Activated CD4-positive, alpha-beta T cell treated with anti-CD3 and anti-CD28 coated beads for 36 hours (primary cell): ENCODE data around the gene UBE3D. TPM values are rescaled to one million over a fixed set of nuclear protein-coding genes. Genes with fewer than 3 reads are reported as not detected.

Experiments used
- ATAC-seq: fragments of 200-7000 bp; cut with Tn5 transposase; one replicate; pipeline ENCODE4 v1.10.0; 2021; ENCODE audit warnings: mild to moderate bottlenecking, moderate library complexity
- CTCF ChIA-PET: fragments of 350-600 bp; sonication (Branson Sonifier 250); formaldehyde crosslinking; loops from one replicate; lab custom pipeline; 2021; ENCODE audit warnings: antibody characterized with exemption; lab: Charles Lee
- POLR2A ChIA-PET: fragments of 350-600 bp; sonication (Branson Sonifier 250); formaldehyde crosslinking; loops from one replicate; lab custom pipeline; 2021; ENCODE audit warnings: antibody characterized with exemption, inconsistent platforms; lab: Charles Lee
- DNase-seq: peaks from one replicate; pipeline ENCODE4 v3.0.0-alpha.2; 2020
- H3K27ac Mint-ChIP-seq: one replicate; pipeline ENCODE4 v1.8.0; 2021; ENCODE audit warnings: mixed read lengths
- H3K27me3 Mint-ChIP-seq: one replicate; pipeline ENCODE4 v1.8.0; 2021; ENCODE audit warnings: mixed read lengths
- H3K36me3 Mint-ChIP-seq: one replicate; pipeline ENCODE4 v1.8.0; 2021; ENCODE audit warnings: low read depth, mixed read lengths
- H3K4me1 Mint-ChIP-seq: one replicate; pipeline ENCODE4 v1.8.0; 2021; ENCODE audit warnings: mixed read lengths
- H3K4me3 Mint-ChIP-seq: one replicate; pipeline ENCODE4 v1.8.0; 2021; ENCODE audit warnings: mild to moderate bottlenecking, moderate library complexity, mixed read lengths
- H3K9me3 Mint-ChIP-seq: one replicate; pipeline ENCODE4 v1.8.0; 2021; ENCODE audit warnings: low read depth, mixed read lengths
- intact Hi-C, 2 experiments: fragments of 100-400 bp; cut with DNase I in 1 of 2; cut with micrococcal nuclease in 1 of 2; formaldehyde crosslinking; loops; one replicate each; pipeline versions ENCODE4 v1.14.2 to v1.15.1; 2022 to 2024; cut with DNase I, micrococcal nuclease
- total RNA-seq, 2 experiments: library from RNA; stranded (reverse); gene quantifications; one replicate each; pipeline ENCODE4 v1.2.3, GENCODE V29; 2021

UBE3D gene
- total RNA-seq, 2 experiments from 2014 or later: 6.5 to 7.1 TPM

DNA sequence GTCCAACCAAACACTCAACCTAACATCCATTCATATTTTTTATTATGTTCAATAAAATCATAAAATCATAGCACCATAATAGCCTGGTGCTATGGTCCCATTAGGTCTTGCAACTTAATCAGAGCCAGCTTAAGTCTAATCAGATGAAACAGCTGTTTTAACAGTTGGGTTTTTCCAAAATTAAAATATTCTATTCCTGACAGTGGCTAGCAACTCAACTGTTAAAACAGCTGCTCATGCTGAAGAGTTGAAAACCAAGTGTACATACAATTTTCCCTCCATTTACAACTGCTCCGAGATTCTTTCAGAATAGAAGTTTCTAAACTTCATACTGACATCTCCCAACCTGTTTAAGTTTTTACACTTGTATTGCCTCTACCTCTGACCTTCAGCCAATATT lies 89.5 kb downstream of the UBE3D start:
- DNase-seq (no peak), ATAC-seq (no peak)
- POLR2A ChIA-PET: no interaction called here
- H3K4me3 Mint-ChIP-seq: no peak overlapping the region
- no peaks in the 10 kb centered on the region for H3K27me3 Mint-ChIP-seq
- CTCF ChIA-PET: no interaction called here
- no peaks in the 10 kb centered on the region for H3K9me3 Mint-ChIP-seq
- no peaks in the 10 kb centered on the region for H3K4me1 Mint-ChIP-seq
- H3K27ac Mint-ChIP-seq: no peak overlapping the region
- intact Hi-C loops: no loop called here
- no peaks in the 10 kb centered on the region for H3K36me3 Mint-ChIP-seq

DNA sequence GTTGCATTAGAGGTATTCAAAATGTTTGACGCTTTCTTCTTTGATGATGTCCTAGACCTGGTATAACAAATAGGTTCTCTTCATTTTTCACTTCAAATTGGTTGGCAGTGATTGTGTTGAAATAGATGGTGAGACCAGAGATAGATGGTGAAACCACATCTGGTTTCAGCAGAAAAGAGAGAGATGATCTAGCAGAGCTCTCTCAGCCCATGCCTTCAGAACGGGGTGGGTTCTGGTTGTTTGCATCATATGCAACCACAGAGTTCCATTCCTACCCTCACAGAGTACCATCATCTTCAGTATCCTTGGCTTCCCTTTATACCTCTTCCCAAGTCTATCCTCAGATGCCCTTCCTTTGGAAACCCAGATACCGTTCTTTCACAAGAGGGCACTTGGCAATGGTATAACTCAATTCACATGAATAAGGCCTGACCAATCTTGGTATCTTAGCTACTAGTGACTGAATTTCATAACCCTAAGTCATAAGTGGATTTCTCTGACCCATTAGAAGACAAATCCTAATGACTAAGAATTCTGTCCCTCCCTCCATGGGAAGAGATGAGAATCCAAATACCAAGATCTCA lies 93.7 kb downstream of the UBE3D start:
- peaks cover 3% of the 10 kb centered on the region for H3K36me3 Mint-ChIP-seq
- ATAC-seq (no peak), DNase-seq (no peak)
- no peak overlapping the region for H3K27ac Mint-ChIP-seq
- H3K4me1 Mint-ChIP-seq: no peaks in the 10 kb centered on the region
- ChIA-PET POLR2A (no interaction called here), CTCF (no interaction called here)
- intact Hi-C loops: no loop called here
- no peaks in the 10 kb centered on the region for H3K27me3 Mint-ChIP-seq
- no peak overlapping the region for H3K4me3 Mint-ChIP-seq
- H3K9me3 Mint-ChIP-seq: no peaks in the 10 kb centered on the region

DNA sequence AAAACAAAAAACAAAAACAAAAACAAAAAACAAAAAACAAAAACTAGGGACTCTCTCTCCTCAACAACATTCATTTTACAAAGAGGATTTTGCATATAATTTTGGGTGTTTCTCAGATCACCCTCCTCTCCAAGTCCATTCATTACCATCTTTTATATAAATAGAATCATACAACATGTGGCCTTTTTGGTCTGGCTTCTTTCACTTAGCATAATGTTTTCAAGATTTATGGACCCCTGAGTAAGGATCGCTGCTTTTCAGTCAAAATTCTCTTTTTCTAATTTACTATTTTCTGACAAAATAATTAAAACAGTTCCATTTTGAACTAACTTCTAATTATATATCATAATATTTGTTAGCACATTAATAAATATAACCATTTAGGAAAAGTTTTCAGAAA lies 94.8 kb downstream of the UBE3D start:
- Mint-ChIP-seq H3K27me3 (no peaks in the 10 kb centered on the region), H3K36me3 (peaks cover 4% of the 10 kb centered on the region), H3K27ac (no peak overlapping the region), H3K4me1 (no peaks in the 10 kb centered on the region), H3K9me3 (no peaks in the 10 kb centered on the region), H3K4me3 (no peak overlapping the region)
- POLR2A ChIA-PET: no interaction called here
- CTCF ChIA-PET: no interaction called here
- no peak for ATAC-seq
- DNase-seq: no peak
- intact Hi-C loops: no loop called here

DNA sequence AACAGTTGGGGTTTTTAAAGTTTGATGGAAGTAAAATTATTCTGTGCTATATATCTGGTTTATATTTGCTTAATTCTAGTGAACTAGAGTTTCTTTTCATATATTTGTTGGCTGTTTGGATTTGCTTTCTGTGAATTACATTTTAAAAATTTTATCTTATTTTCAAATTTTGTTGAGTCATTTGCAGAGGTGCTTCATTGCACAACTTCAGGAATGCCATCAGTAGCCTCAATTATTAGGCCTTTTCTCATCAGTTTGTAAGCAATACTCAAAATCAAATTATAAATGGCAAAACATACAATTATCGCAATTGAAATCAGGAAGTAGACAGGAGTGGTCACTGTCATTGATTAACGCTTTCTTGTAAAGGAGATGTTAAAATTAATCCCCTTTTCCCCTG lies 96.9 kb downstream of the UBE3D start:
- intact Hi-C loops: no loop called here
- no peak for DNase-seq
- ATAC-seq: no peak
- Mint-ChIP-seq H3K4me1 (no peaks in the 10 kb centered on the region), H3K27ac (no peak overlapping the region), H3K9me3 (no peaks in the 10 kb centered on the region), H3K4me3 (no peak overlapping the region), H3K36me3 (peaks cover 4% of the 10 kb centered on the region), H3K27me3 (no peaks in the 10 kb centered on the region)
- CTCF ChIA-PET: no interaction called here
- POLR2A ChIA-PET: no interaction called here

DNA sequence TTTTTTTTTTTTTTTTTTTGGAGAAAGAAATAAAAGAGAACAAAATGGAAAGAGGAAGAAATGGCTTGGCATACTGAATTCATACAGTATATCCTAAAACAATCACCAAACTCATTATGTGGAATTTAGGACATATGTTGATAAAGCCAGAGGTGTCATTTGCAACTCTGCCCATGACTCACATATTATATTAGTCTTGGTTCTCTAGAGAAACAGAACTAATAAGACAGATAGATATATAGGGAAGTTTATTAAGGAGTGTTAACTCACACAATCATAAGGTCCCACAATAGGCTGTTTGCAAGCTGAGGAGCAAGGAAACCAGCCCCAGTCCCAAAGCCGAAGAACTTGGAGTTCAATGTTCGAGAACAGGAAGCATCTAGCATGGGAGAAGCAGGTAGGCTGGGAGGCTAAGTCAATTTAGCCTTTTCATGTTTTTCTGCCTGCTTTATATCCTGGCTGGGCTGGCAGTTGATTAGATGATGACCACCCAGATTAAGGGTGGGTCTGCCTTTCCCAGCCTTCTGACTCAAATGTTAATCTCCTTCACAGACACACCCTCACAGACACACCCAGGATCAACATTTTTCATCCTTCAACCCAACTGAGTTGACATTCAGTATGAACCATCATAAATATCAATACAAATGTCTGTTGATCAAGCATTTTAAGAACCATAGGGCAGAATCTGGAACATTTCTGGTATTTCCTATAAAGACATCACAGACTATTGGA lies 102.3 kb downstream of the UBE3D start:
- peaks cover 14% of the 10 kb centered on the region for H3K36me3 Mint-ChIP-seq
- no peak overlapping the region for H3K27ac Mint-ChIP-seq
- no peak for ATAC-seq
- no peak for DNase-seq
- CTCF ChIA-PET: no interaction called here
- POLR2A ChIA-PET: no interaction called here
- H3K27me3 Mint-ChIP-seq: no peaks in the 10 kb centered on the region
- no peak overlapping the region for H3K4me3 Mint-ChIP-seq
- intact Hi-C loops: no loop called here
- no peaks in the 10 kb centered on the region for H3K4me1 Mint-ChIP-seq
- H3K9me3 Mint-ChIP-seq: no peaks in the 10 kb centered on the region

DNA sequence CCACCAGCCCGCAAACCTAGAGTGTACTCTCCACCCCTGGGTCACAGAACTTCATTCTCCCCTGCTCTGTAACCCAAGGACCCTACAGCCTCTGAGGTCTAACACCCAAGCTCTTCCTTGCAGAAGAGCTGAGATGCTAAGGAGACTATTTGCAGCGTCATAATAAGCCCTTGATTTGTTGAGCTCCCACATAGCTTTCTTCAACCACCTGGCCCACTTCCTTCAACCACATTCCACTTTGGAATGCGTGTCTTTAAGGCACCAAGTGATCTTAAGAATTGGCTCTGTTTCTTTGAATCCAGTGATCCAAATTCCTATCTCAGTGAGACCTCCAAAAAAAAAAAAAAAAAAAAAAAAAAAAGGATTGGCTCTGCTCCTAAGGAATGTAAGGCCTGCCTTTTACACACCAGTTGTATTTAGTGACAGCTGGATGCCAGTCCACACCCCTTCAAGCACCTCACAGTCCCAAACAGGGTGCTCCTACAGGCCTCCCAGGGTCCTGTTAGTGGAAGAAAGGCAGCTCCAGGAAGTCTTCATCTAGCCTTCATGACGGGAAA lies 106.2 kb downstream of the UBE3D start:
- POLR2A ChIA-PET: no interaction called here
- Mint-ChIP-seq H3K36me3 (peaks cover 16% of the 10 kb centered on the region), H3K4me1 (no peaks in the 10 kb centered on the region), H3K9me3 (no peaks in the 10 kb centered on the region), H3K27ac (no peak overlapping the region), H3K4me3 (no peak overlapping the region), H3K27me3 (no peaks in the 10 kb centered on the region)
- intact Hi-C loops: no loop called here
- ATAC-seq: no peak
- no peak for DNase-seq
- CTCF ChIA-PET: no interaction called here

DNA sequence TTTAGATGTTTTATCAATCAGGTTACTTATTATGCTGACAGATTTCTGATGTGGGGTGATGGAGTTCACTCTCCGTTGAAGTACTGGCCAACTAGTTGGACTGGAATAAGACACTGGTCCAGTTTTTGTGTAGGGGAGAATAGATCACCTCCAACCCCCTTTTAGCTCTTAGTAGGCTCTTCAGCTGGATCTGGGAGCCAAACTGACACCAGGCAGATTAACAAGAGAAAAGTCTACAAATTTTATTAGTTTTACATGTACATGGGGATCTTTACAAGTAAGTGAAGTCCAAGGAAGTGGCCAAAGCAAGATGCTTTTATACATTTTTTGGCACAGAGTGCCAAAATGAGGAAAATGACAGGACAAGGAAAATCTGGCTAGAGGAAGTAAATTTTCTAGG lies 107.1 kb downstream of the UBE3D start:
- H3K4me1 Mint-ChIP-seq: no peaks in the 10 kb centered on the region
- H3K9me3 Mint-ChIP-seq: no peaks in the 10 kb centered on the region
- H3K4me3 Mint-ChIP-seq: no peak overlapping the region
- peaks cover 20% of the 10 kb centered on the region for H3K36me3 Mint-ChIP-seq
- DNase-seq (no peak), ATAC-seq (no peak)
- ChIA-PET CTCF (no interaction called here), POLR2A (no interaction called here)
- H3K27me3 Mint-ChIP-seq: no peaks in the 10 kb centered on the region
- no peak overlapping the region for H3K27ac Mint-ChIP-seq
- intact Hi-C loops: no loop called here

DNA sequence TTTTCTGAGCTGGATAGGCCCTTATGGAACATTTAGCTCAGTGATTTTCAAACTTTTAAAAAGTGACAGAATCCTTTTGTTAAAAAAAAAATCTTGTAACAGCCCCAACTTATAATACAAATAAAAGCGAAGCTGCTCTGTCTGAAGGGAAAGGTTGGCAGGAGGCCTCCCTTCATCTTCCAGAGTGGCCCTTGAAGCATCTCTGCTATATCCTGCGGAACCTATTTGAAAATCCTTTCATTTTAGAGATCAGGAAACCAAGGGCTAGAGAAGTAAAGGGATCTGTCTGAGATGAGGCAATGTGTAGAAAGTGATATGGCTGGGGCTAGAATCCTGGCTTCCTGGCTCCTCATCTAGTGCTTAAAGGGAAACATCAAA lies 107.8 kb downstream of the UBE3D start:
- H3K27ac Mint-ChIP-seq: no peak overlapping the region
- H3K4me3 Mint-ChIP-seq: no peak overlapping the region
- intact Hi-C loops: no loop called here
- ChIA-PET POLR2A (no interaction called here), CTCF (no interaction called here)
- H3K36me3 Mint-ChIP-seq: peaks cover 24% of the 10 kb centered on the region
- ATAC-seq (no peak), DNase-seq (no peak)
- H3K9me3 Mint-ChIP-seq: no peaks in the 10 kb centered on the region
- no peaks in the 10 kb centered on the region for H3K4me1 Mint-ChIP-seq
- H3K27me3 Mint-ChIP-seq: no peaks in the 10 kb centered on the region

DNA sequence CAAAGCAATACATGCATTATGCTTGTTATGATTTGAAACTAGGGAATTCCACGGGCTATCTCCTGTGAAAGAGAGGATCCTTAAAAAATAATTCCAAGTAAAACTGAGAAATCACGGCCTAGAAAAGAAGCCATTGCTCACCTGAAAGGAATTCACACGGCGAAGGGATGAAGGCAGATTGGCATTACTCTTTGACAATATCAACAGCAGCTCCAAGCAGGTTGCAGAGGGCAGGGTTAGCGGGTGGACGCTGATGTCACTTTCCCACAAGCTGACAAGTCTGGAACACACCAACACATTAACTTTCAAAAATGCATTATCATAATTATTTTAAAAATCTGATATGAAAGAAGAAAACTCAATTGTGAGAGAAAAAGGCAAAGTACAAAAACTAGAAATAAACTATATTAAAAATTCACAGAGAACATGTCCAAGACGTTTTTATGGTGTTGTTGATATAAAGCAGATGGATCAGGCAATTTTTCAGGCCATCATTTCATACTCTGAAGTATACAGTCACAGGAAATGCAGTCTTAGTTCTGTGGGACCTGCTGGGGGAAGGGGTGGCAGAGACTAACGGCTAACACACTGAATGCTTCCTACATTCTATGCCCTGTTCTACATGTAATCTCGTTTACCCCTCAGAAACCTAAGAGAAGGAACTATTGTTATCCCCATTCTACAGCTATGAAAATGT lies 108.3 kb downstream of the UBE3D start:
- intact Hi-C loops: no loop called here
- ChIA-PET CTCF (interaction anchor here (0.7 kb wide), 1 partner anchor 32 kb away, joined by 4 read pairs; no protein-coding TSS in a partner anchor), POLR2A (no interaction called here)
- Mint-ChIP-seq H3K4me3 (no peak overlapping the region), H3K27me3 (no peaks in the 10 kb centered on the region), H3K36me3 (peaks cover 24% of the 10 kb centered on the region), H3K9me3 (no peaks in the 10 kb centered on the region), H3K27ac (no peak overlapping the region), H3K4me1 (no peaks in the 10 kb centered on the region)
- DNase-seq: no peak
- no peak for ATAC-seq

DNA sequence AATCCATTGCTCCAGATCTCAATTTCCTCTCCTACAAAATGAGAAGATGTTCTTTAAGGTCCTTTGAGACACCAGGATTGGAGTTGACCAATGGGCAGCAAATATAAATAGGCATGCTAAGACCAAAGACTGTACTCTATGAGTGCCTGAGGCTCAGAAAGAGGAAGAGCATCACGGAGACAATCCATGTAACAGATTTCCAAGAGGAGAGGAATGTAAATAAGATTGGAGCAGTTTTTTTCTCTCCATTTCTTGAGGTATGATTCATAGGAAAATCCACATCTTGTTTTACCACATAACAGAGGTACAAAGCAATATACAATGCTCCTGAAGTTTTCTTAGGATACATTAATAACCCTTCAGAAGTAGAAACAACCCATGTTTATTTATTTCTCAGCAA lies 109.8 kb downstream of the UBE3D start:
- Mint-ChIP-seq H3K4me1 (no peaks in the 10 kb centered on the region), H3K9me3 (no peaks in the 10 kb centered on the region), H3K27me3 (no peaks in the 10 kb centered on the region), H3K27ac (no peak overlapping the region), H3K36me3 (peaks cover 29% of the 10 kb centered on the region), H3K4me3 (no peak overlapping the region)
- no peak for ATAC-seq
- intact Hi-C loops: no loop called here
- CTCF ChIA-PET: no interaction called here
- DNase-seq: no peak
- POLR2A ChIA-PET: no interaction called here

DNA sequence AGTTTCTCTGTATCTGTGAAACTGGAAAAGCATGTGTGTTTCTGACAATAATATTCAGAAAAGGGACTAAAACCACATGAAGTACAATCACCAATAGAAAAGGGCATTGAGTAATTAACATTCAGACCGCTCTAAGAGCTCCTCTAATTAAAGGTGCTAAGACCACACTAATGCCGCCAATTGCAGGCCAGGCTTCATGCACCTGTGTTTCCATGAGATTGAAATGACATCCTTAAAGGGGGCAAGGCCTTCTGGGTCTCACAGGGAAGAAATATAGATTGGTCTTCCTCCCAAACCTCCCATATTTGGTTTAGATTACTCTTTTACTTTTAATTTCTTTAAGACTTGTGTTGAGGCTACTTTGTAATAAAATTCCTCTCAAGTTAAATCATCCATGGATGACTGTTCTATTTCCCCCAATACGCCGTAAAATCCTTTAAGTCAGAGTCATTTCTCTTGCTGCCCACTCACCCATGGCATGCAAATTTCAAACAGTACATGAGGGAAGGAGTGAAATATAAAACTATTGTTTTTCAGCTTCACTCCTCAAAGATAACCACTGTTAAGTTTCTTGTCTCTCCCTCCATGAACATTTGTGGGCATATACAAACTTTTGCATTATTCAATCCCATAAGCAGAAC lies 110.6 kb downstream of the UBE3D start:
- ChIA-PET POLR2A (no interaction called here), CTCF (interaction anchor here (1.2 kb wide), 1 partner anchor 27 kb away, joined by 3 read pairs; no protein-coding TSS in a partner anchor)
- Mint-ChIP-seq H3K36me3 (peaks cover 33% of the 10 kb centered on the region), H3K9me3 (no peaks in the 10 kb centered on the region), H3K4me1 (no peaks in the 10 kb centered on the region), H3K4me3 (no peak overlapping the region), H3K27ac (no peak overlapping the region), H3K27me3 (no peaks in the 10 kb centered on the region)
- intact Hi-C loops: no loop called here
- ATAC-seq (no peak), DNase-seq (no peak)
